K562 (cell line): Measurements from ENCODE around the gene TMEM163. TPM values are rescaled to one million over a fixed set of nuclear protein-coding genes. Genes with fewer than 3 reads are reported as not detected.
A peak's percentile ranks its signal among the peaks of the same experiment; 100 is the strongest.

Experiments used
- ATAC-seq: fragments of 200-7000 bp; cut with Tn5 transposase; 3 replicates; pipeline ENCODE4 v1.9.1; 2020; ENCODE audit warnings: moderate library complexity
- BruUV-seq: library from RNA; stranded (reverse); fragments of 400-500 nt; replicated peaks from 2 replicates; lab custom pipeline; 2021; lab: Mats Ljungman, UMichigan
- CTCF ChIA-PET: fragments of 300-600 bp; formaldehyde crosslinking; extraction: SDS; loops from one replicate; lab custom pipeline; 2021; ENCODE audit warnings: low intra/inter-chr PET ratio; lab: Yijun Ruan, JAX
- POLR2A ChIA-PET: fragments of 300-600, 350-650 bp; sonication (Branson Sonifier 250); formaldehyde crosslinking; extraction: SDS; loops from one replicate; lab custom pipeline; 2021; ENCODE audit warnings: antibody characterized with exemption, inconsistent platforms; lab: Yijun Ruan, JAX
- DNase-seq, 4 experiments: peaks; one replicate each; pipeline versions ENCODE4 v3.0.0 to v3.0.0-alpha.2; 2011 to 2018; ENCODE audit warnings: low spot score in 3 of 4, mixed read lengths in 3 of 4; ENCODE audit errors: extremely low read depth in 1 of 4
- FAIRE-seq: peaks from 2 replicates; lab custom pipeline; 2011; peaks lifted over from hg19 to GRCh38; lab: Jason Lieb, UNC
- H2AFZ ChIP-seq: 2 replicates; pipeline ENCODE4 v1.6.0; 2011; ENCODE audit warnings: low read depth, low read length, control low read depth, inconsistent platforms
- H3K27ac ChIP-seq: fragments of 200-600 bp; 3 replicates; pipeline ENCODE4 v1.8.0; 2011; ENCODE audit warnings: low read depth, mild to moderate bottlenecking, control low read depth, inconsistent platforms, low read length, moderate library complexity, mixed read lengths; ENCODE audit errors: extremely low read depth
- H3K27me3 ChIP-seq, 2 experiments: fragments of 300-600 bp in 1 of 2; 2 replicates in 1 of 2; 3 replicates in 1 of 2; pipeline versions ENCODE4 v1.6.0 to v1.8.0; 2011; ENCODE audit warnings: inconsistent platforms in 2 of 2, low read length in 2 of 2, mild to moderate bottlenecking in 1 of 2, mixed read lengths in 1 of 2, moderate library complexity in 1 of 2; ENCODE audit not compliant: control insufficient read depth in 2 of 2, insufficient read depth in 2 of 2
- H3K36me3 ChIP-seq: fragments of 300-600 bp; 3 replicates; pipeline ENCODE4 v1.8.0; 2011; ENCODE audit warnings: mild to moderate bottlenecking, low read length, inconsistent platforms; ENCODE audit not compliant: control insufficient read depth, insufficient read depth
- H3K4me1 ChIP-seq, 2 experiments: fragments of 200-600 bp in 1 of 2; replicated peaks in 1 of 2; 2 replicates in 1 of 2; 3 replicates in 1 of 2; pipeline versions ENCODE4 v1.5.1 to v1.8.0; 2011; ENCODE audit warnings: inconsistent platforms in 2 of 2, low read length in 2 of 2, mild to moderate bottlenecking in 1 of 2, mixed read lengths in 1 of 2, moderate library complexity in 1 of 2; ENCODE audit not compliant: control insufficient read depth in 2 of 2, insufficient read depth in 2 of 2
- H3K4me2 ChIP-seq: 2 replicates; pipeline ENCODE4 v1.6.1; 2011; ENCODE audit warnings: low read length, control low read depth, inconsistent platforms, mixed read lengths; ENCODE audit not compliant: insufficient read depth
- H3K4me3 ChIP-seq: fragments of 200-600 bp; sonication (generic), shearing (Covaris generic); 2 replicates; pipeline ENCODE4 v1.5.1; 2016; ENCODE audit warnings: control low read depth, inconsistent platforms
- H3K79me2 ChIP-seq: fragments of 200-600 bp; 3 replicates; pipeline ENCODE4 v1.8.0; 2011; ENCODE audit warnings: low read length, inconsistent platforms; ENCODE audit not compliant: control insufficient read depth, insufficient read depth
- H3K9ac ChIP-seq, 2 experiments: 2 replicates each; pipeline versions ENCODE4 v1.6.0 to v1.6.1; 2011; ENCODE audit warnings: low read depth in 2 of 2, low read length in 2 of 2, control low read depth in 1 of 2, inconsistent platforms in 1 of 2, mild to moderate bottlenecking in 1 of 2, mixed read lengths in 1 of 2; ENCODE audit not compliant: insufficient read depth in 1 of 2
- H3K9me1 ChIP-seq: one replicate; pipeline ENCODE4 v1.6.0; 2011; ENCODE audit warnings: inconsistent platforms, mild to moderate bottlenecking, low read length, moderate library complexity; ENCODE audit not compliant: control insufficient read depth, insufficient read depth
- H3K9me3 ChIP-seq: replicated peaks from 2 replicates; pipeline ENCODE4 v1.5.1; 2011; ENCODE audit warnings: low read depth, low read length, inconsistent platforms; ENCODE audit not compliant: control insufficient read depth, insufficient read depth
- H4K20me1 ChIP-seq: replicated peaks from 2 replicates; pipeline ENCODE4 v1.6.1; 2011; ENCODE audit warnings: low read length, inconsistent platforms, mixed read lengths; ENCODE audit not compliant: control insufficient read depth, insufficient read depth
- COPS2 ChIP-seq: fragments of 450-650 bp; conservative IDR thresholded peaks from 2 replicates; pipeline ENCODE4 v1.6.1; 2016; ENCODE audit warnings: mild to moderate bottlenecking, moderate library complexity
- ELF1 ChIP-seq: fragments of 200-800 bp; sonication (Bioruptor generic); IDR thresholded peaks from 2 replicates; pipeline ENCODE4 v1.6.1; 2016; ENCODE audit warnings: missing genetic modification characterization, missing compliant biosample characterization
- RFX1 ChIP-seq: fragments of 450-650 bp; IDR thresholded peaks from 2 replicates; pipeline ENCODE4 v1.6.1; 2016; ENCODE audit warnings: mild to moderate bottlenecking, moderate library complexity
- WGBS: fragments of 100-300 bp; shearing (Covaris generic); methylation state at CpG from one replicate; pipeline ENCODE4 v1.1.6; 2016; ENCODE audit warnings: low coverage, mixed read lengths; ENCODE audit not compliant: insufficient coverage; ENCODE audit errors: missing lambda C conversion rate; 5-methylcytosine and 5-hydroxymethylcytosine counted together
- in situ Hi-C: fragments of 300-500 bp; cut with MboI; formaldehyde crosslinking; loops from 4 replicates; pipeline ENCODE4 v1.15.0; 2018; ENCODE audit warnings: inconsistent platforms, mixed read lengths
- intact Hi-C: fragments of 100-400 bp; cut with micrococcal nuclease; formaldehyde crosslinking; loops from 2 replicates; pipeline ENCODE4 v1.14.2; 2022
- polyA plus RNA-seq, 8 experiments: library from polyadenylated mRNA; depleted of rRNA in 4 of 8; stranded (reverse) in 5 of 8; unstranded in 3 of 8; fragments of >200 nt; fragmentation: Nextera tagmentation in 2 of 8; fragmentation: Illumina TruSeq in 1 of 8; extraction: Ambion mirVana in 2 of 8; extraction: Trizol in 1 of 8; gene quantifications; 2 replicates each; pipeline versions ENCODE4 v1.2.1 to v1.2.3, GENCODE V29; 2011 to 2014; ENCODE audit warnings: inconsistent platforms in 1 of 8, missing spikeins in 1 of 8
- total RNA-seq, 7 experiments: library from RNA; depleted of rRNA in 6 of 7; stranded (reverse); fragments of >200 nt in 6 of 7; fragmentation: Illumina TruSeq in 2 of 7; extraction: Trizol in 2 of 7; gene quantifications; 2 replicates each; pipeline versions ENCODE4 v1.2.1 to v1.2.3, GENCODE V29; 2011 to 2021; ENCODE audit warnings: low replicate concordance in 1 of 7
- TF ChIP-seq, protein P1 (sequence below): IDR thresholded peaks from 2 replicates; pipeline ENCODE4 v1.6.1; 2011; ENCODE audit warnings: borderline replicate concordance, low read depth, mild to moderate bottlenecking, moderate library complexity, low read length; ENCODE audit not compliant: insufficient read depth, poor library complexity, severe bottlenecking

Gene TMEM163
- total and polyA plus RNA-seq, 9 of the 15 experiments (the other 6 are each of a cell fraction or from before 2014, with no cell fraction given), result 0.04 to 0.68 (median 0.16) TPM; not detected in 3

GRCh38 chr2:134435936-134436335 lies 282.9 kb downstream of the TMEM163 start:
- no TSS peak for BruUV-seq
- Histone ChIP-seq H3K79me2 (no peaks in the 10 kb centered on the region), H3K4me1 (no peaks in the 10 kb centered on the region), H4K20me1 (no peaks in the 10 kb centered on the region; the same call in 1 of the 2 replicates), H3K4me3 (no peak overlapping the region), H3K9ac (no peak overlapping the region), H3K4me2 (no peak overlapping the region), H2AFZ (no peak overlapping the region), H3K36me3 (no peaks in the 10 kb centered on the region; the same call in 2 of the 3 replicates), H3K27ac (no peak overlapping the region), H3K27me3 (no peaks in the 10 kb centered on the region), H3K9me3 (no peaks in the 10 kb centered on the region), H3K9me1 (peaks cover 3% of the 10 kb centered on the region)
- DNase-seq (no peak), FAIRE-seq (no peak), ATAC-seq (no peak)
- TF ChIP-seq ELF1, result no peak
- TF ChIP-seq, protein P1, sequence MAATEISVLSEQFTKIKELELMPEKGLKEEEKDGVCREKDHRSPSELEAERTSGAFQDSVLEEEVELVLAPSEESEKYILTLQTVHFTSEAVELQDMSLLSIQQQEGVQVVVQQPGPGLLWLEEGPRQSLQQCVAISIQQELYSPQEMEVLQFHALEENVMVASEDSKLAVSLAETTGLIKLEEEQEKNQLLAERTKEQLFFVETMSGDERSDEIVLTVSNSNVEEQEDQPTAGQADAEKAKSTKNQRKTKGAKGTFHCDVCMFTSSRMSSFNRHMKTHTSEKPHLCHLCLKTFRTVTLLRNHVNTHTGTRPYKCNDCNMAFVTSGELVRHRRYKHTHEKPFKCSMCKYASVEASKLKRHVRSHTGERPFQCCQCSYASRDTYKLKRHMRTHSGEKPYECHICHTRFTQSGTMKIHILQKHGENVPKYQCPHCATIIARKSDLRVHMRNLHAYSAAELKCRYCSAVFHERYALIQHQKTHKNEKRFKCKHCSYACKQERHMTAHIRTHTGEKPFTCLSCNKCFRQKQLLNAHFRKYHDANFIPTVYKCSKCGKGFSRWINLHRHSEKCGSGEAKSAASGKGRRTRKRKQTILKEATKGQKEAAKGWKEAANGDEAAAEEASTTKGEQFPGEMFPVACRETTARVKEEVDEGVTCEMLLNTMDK, result no peak
- in situ Hi-C loops (no loop called here), intact Hi-C loops (no loop called here)
- POLR2A ChIA-PET, result interaction anchor here (0.9 kb wide), 1 partner anchor 316 kb away, joined by 3 read pairs; no protein-coding TSS in a partner anchor
- CTCF ChIA-PET, result no interaction called here

- BruUV-seq, result no TSS peak
- FAIRE-seq, result no peak
Measured at GRCh38 chr2:134435505-134435904, 283.3 kb downstream of the TMEM163 start.

More at GRCh38 chr2:134435505-134435904, 283.3 kb downstream of the TMEM163 start:
- Histone ChIP-seq H3K27me3 (no peaks in the 10 kb centered on the region), H3K27ac (no peak overlapping the region), H4K20me1 (no peaks in the 10 kb centered on the region; the same call in 1 of the 2 replicates), H3K79me2 (no peaks in the 10 kb centered on the region), H3K9me1 (peaks cover 3% of the 10 kb centered on the region), H3K4me2 (no peak overlapping the region), H3K4me3 (no peak overlapping the region), H3K4me1 (no peaks in the 10 kb centered on the region), H2AFZ (no peak overlapping the region), H3K9me3 (no peaks in the 10 kb centered on the region), H3K9ac (no peak overlapping the region), H3K36me3 (no peaks in the 10 kb centered on the region; the same call in 2 of the 3 replicates)
- ChIA-PET POLR2A (interaction anchor here (0.9 kb wide), 1 partner anchor 316 kb away, joined by 3 read pairs; no protein-coding TSS in a partner anchor), CTCF (no interaction called here)
- TF ChIP-seq RFX1 (peak; percentile 37), COPS2 (no peak)
- intact Hi-C loops (no loop called here), in situ Hi-C loops (no loop called here)
- no peak for DNase-seq
- WGBS, result 29% methylated on average over 4 of the region's 4 CpGs
- ATAC-seq, result no peak
